HG03095 (cell line): ENCODE data around the gene CUBN.

Source experiments
- ATAC-seq: cut with Tn5 transposase; IDR thresholded peaks from one replicate; pipeline ENCODE4 v1.9.1; 2021; ENCODE audit warnings: moderate library complexity; ENCODE audit not compliant: unreplicated experiment

The CUBN gene

GRCh38 chr10:16799621-16800020 lies 330.0 kb downstream of the CUBN start:
- ATAC-seq: peak; percentile 91

DNA sequence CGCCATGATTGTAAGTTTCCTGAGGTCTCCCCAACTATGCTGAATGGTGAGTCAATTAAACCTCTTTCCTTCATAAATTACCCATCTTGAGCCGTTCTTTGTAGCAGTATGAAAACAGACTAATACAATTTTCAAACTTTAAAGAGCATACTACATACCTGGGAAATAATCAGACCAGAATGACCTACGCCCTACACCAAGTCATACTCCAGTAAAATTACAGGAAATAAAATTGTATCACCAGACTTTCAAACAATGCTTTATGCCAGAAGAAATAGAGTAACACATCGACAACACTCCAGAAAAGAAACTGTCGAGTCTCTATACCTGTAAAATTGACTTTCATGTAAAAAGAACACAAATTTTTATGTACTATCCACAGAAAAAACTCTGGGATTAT lies 331.0 kb downstream of the CUBN start:
- ATAC-seq: no peak

DNA sequence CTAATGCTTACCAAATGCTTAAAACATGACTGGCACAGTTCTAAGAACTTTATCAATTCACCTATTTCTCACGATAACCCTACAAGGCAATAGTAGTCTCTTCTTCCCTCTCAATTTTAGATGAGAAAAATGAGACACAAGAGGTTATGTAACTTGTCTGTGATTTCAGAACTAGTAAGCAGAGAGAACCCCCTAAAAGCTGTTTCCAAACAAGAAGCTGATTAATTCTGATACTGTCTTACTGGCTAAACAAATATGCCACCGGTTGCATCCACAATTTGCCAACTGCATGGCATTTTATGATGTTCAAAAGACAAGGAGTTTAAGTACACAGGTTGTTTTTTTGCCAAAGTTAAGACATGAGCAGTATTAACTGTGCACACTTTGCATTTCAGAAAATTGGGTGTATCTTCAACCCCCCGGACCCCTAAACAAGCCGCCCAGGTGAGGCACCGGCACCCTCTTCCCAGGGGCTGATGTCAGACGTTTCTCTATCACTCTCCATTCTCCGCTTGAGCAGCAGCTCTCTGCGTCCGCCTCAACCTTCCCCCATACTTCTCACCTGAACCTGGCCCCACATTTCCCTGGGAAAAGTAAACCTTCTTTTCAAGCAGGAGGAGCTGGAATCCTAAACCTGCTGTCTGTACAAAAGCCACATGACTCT lies 334.1 kb downstream of the CUBN start:
- ATAC-seq: no peak

- ATAC-seq: no peak
Measured at GRCh38 chr10:16794005-16794404, 335.6 kb downstream of the CUBN start.

GRCh38 chr10:16792675-16793074 lies 336.9 kb downstream of the CUBN start:
- no peak for ATAC-seq

DNA sequence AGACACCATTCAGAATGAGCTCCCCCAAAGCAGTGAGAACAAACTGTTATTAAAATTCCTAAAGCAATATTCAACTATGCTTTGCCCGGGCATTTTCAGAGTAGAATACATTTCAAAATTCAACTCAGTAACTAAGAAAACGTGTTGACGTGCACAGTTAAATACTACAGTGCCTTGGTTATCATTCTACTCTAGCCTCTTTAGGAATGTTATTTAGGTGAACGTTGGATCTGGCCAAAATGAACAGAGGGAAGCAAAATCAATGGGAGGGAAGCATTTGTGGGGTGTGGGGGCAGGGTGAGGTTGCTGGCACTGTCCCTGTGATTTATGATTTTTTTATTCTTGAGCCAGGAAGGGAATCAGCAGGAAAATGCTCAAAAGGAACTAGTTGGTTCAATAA lies 339.8 kb downstream of the CUBN start:
- no peak for ATAC-seq

DNA sequence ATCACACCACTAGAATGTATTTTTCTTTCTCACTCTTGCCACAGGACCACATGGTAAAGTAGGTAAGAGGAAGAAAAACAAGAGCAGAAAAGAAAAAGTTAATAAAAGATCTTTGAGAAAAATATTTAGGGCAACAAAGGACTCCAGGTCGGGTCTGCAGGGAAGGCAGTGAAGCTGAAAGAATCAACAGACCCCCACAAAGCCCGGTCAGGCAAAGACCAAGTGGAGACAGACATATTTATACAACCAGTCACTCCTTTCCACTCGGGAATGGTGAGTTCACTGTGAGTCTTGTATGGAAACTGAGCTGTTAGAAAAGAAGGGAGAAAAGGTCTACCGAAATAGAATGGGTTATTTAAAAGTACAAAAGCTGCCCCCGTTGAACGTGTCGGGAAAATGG lies 340.4 kb downstream of the CUBN start:
- ATAC-seq: no peak

DNA sequence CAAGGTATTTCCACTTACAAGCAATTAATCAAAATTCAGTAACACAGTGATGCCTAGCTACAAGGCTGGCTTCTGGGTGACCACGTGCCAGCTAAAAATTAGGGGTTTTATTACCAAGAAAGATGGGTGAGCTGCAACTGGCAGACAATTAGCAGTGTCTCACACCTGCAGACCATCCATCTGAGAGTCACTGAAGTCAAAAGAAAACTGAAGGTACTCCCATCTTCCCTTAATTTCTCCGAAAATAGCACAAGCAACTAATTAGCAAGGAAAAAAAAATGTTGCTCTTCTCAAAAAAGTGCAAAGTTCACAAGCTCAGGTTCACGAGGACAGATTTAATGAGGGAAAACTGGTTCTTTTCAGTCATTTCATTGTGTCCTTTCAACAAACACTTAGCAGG lies 340.8 kb downstream of the CUBN start:
- ATAC-seq: no peak

DNA sequence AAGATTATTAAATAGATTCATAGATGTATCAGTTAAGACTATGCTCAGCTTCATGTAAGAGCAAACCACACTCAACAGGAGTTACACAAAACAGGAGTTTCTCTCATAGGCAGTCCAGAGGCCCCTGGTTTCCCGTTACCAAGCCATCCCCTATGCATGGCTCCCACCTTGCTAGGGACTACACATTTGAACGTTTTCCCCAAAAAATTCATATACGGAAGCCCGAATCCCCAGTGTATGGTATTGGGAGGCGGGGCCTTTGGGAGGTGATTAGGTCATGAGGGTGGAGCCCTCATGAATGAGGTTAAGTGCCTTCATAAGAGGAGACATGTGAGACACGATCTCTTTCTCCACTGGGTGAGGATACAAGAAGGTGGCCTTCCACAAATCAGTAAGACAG lies 341.5 kb downstream of the CUBN start:
- ATAC-seq: no peak

DNA sequence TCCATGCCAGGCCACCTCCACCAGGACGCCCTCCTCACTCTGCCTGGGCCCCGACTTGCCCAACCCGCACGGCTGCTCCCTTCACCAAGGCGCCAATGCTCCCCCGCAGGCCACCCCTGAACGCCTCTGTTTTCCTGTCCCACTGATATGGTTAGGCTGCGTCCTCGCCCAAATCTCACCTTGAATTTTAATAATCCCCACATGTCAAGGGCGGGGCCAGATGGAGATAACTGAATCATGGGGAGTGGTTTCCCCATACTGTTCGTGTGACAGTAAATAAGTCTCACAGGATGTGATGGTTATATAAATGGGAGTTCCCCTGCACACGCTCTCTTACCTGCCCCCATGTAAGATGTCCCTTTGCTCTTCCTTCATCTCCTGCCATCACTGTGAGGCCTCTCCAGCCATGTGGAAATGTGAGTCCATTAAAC lies 342.2 kb downstream of the CUBN start:
- ATAC-seq: peak; percentile 85

- no peak for ATAC-seq
Measured at GRCh38 chr10:16780338-16780880, 349.2 kb downstream of the CUBN start.

DNA sequence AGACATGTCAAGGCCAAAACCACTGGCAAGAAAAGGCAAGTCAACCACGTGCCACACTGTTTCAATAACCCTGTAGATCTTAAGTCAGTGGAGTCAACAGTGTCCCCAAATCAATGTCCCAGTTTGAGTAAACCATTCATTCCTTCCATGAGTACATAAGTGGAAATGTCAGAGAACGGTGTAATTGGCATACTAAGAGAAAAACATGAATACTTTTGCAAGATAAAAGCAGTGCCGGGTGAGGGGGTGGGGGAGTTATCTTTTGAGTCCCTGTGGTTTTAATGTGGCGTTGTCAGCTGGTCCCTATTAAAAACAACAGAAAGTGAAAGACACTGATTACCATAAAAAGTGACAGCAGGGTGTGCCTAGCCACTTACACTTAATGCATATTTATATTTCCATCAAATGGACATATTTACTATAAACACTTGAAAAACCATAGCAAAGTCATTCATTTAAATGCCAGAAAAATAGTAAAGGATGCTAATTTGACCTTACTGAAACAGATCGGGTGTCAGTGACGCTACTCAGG lies 350.2 kb downstream of the CUBN start:
- ATAC-seq: peak; percentile 61

- ATAC-seq: no peak
Measured at GRCh38 chr10:16777473-16778370, 351.9 kb downstream of the CUBN start.

DNA sequence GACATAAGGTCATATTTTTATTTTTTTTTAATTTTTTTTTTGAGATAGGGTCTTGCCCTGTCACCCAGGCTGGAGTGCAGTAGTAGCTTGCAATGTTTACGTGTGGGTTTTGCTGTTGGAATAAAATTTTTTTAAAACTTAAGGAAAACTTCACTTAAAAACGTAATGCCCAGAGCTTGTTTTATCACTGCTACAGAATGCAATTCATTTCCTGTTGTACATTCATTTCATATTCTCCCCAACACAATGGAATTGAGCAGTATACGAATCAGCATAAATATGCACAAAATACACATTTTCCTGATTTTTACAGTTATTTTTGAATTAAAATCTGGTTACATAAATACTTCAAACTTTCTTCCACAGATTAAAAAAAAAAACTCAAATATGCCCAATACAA lies 352.7 kb downstream of the CUBN start:
- no peak for ATAC-seq
